HG03378 (cell line): Measurements from ENCODE around the gene GPR6.

Experiments
- ATAC-seq: cut with Tn5 transposase; IDR thresholded peaks from one replicate; pipeline ENCODE4 v1.9.1; 2021; ENCODE audit warnings: mild to moderate bottlenecking, moderate library complexity; ENCODE audit not compliant: unreplicated experiment

The GPR6 gene, protein sequence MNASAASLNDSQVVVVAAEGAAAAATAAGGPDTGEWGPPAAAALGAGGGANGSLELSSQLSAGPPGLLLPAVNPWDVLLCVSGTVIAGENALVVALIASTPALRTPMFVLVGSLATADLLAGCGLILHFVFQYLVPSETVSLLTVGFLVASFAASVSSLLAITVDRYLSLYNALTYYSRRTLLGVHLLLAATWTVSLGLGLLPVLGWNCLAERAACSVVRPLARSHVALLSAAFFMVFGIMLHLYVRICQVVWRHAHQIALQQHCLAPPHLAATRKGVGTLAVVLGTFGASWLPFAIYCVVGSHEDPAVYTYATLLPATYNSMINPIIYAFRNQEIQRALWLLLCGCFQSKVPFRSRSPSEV

GRCh38 chr6:109978174-109979032, at the start of gene GPR6:
Gene GPR6 (plus strand): TSS chr6:109978311. CDS start chr6:109979113, 802 bp downstream.
- ATAC-seq = no peak

DNA sequence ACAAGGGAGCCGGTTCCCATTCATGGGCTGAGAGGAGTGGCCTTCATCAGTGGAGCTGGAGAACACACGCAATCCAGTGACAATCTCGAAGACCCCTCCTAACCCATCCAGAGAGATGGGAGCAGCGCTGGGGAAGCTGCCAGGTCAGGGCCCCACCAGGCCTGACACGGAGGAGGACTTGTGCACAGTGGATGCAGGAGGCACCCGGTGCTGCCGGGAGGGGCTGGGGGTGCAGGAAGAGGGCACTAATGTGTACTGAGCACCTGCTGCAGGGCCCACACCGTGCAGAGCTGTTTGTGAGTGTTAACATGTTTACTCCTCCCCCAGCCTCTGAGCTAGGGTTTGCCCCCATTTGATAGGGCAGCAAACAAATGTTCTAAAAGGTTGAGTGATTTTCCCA, 43.8 kb upstream of the GPR6 start:
- ATAC-seq = no peak

GRCh38 chr6:109939654-109940053, 38.5 kb upstream of the GPR6 start:
- no peak for ATAC-seq

- ATAC-seq = no peak
Measured at GRCh38 chr6:109944448-109944847, 33.7 kb upstream of the GPR6 start.

DNA sequence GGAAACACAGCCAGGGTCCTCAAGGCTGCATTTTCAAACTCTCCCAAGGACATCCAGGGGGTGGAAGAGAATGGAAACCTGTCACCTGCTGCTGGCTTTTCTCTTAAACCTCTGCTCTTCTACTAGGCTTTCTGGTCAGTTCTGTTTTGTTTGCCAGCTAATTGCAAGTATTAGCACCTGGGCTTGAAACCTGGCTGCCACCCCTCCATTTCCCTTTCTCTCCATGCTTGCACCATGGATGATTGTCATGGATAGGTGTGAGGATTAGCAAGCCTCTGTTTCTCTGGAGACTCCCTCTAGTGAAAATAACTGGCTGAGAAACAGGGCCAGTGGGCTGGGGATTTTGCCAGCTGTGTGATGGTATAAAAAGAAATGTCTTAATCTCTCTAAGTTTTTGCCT, 33.0 kb upstream of the GPR6 start:
- ATAC-seq = no peak

DNA sequence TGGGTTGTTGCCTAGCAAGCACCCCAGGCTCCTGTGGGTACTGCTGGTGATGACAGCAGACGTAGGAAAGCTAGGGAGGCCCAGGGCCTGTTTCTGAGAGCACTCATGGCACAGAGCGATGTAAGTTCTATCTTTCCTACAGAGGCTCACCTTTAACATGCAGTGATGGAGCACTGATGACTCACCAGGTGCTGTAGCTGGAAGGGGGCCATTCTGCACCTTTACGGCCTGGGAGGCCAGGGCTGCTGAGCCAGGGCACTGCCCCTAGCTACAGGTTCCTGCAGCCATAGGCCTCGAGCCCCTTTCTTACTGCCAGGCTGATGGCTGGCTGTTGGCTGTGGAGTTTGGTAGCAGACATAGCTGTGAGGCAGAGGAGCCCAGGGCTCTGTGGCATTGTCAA, 31.1 kb upstream of the GPR6 start:
- ATAC-seq = no peak

DNA sequence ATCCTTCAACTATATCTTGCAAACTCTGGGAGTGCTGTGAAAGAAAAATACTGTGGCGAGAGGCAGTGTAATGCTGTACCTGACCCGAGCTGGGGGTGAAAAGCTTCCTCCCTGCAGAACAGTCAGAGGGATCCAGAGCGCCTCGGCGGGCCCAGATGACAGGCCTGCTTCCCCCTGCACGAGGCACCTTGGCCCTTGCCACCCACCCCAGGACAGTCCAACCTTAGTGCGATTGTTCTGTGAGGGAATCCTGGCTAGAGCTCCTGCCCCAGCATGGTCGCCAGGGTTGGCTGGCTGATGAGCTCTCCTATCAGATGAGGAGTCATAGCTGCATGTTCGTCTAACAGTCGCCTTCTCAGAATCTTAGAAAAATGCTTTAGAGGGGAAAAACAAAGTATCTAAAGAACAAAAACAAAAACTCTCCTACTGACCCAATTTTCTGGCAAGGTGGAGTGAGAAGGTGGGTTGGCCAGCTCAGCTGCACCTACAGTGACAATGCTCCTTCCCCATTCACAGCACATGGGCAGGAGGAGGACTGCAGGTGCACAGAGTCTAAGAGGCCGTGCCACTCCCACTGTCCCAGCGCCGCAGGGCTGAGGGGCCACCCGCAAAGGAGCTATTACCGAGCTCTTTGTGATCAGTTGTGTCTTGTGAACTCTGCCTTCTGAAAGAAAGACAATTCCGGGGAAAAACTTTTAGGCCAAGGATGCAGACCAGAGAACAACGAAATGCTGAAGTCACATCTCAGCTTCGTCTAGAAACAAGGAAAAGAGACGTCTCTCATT, 28.6 kb upstream of the GPR6 start:
- no peak for ATAC-seq

DNA sequence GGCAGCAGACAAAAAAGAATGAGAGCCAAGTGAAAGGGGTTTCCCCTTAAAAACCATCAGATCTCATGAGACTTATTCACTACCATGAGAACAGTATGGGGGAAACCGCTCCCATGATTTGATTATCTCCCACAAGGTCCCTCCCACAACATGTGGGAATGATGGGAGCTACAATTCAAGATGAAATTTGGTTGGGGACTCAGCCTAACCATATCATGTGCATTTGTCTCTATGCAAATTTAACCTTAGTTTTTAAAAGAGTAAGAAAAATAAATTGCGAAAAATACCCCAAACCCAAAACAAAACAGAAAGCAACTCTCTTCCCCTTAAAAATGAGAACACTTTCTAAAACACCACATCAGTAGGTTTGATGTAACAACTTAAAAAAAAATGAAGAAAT, 22.6 kb upstream of the GPR6 start:
- ATAC-seq = no peak

DNA sequence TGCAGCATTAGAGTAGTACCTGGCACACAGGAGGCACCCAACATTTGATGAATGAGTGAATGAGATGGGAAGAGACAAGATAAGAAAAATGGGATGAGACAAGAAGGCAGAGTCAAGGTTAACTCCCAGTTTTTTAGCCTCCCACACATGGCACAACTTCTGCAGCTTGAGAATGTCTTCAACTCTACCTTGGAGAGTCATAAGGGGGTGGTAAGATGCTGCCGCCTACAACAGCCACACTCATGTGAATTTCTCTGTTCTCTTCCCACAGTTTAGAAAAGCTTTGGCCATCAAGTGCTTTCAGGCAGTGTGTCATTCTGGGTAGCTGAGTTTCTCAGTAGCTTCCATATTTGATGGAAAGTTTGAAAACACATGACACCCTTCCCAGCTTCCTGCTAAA, 19.5 kb upstream of the GPR6 start:
- no peak for ATAC-seq

DNA sequence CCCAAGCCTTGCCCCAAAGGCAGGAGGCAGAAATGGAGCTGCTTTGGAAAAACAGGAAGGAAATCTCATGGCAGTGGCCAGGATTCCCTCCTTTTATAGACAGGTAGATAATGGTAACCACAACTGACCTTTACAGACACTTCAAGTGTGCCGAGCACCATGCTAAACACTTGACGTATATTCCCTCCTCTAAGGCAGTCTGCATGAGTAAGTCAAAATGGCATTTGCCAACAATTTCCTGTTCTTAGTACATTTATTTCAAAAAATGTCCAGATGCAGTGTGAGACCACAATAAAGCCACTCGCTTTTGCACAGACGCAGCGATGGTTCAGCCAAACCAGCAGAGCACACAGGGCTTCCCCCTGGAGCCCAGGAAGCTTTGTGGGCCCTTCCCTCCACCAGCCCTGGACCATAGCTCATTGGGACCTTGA, 16.5 kb upstream of the GPR6 start:
- ATAC-seq = no peak

DNA sequence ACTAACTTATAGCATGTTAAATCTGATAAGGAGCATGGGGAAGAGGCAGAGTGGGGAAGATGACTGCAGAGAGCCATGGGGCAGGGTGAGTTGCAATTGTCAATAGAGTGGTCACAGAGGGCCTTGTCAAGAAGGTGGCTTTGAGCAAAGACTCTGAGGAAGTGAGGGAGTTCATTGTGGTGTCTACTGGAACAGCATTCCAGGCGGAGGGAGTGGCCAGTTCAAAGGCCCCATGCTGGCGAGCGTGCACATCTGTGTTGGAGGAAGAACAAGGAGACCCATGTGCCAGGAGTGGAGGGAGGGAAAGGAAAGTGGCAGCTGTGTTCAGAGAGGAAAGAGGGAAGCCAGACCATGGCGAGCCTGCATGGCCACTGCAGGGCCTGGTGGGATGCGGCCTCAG, 15.8 kb upstream of the GPR6 start:
- ATAC-seq = no peak

DNA sequence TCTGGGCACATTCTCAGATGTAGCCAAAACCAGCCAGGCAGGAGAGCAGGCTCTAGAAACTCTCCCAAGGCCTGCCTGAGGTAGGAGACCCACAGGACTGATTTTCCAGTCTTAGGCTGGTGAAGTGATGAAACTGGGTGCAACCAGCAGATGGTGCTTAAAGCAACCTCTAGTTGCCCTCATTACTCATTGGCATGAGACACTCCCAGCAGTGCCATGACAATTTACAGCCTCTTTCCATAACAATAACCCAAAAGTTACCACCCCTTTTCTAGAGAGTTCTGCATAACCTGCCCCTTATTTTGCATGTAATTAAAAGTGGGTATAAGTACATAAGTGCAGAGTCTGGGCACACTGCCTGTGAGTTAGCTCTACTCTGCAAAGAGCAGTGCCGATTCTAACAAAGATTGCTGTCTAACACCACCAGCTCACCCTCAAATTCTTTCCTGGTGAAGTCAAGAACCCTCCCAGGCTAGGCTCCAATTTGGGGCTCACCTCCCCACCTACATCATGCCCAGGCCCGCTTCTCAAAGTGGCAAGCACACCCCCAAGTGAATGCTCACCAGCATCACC, 14.4 kb upstream of the GPR6 start:
- ATAC-seq = no peak

- ATAC-seq = no peak
Measured at GRCh38 chr6:109964949-109965348, 13.2 kb upstream of the GPR6 start.

DNA sequence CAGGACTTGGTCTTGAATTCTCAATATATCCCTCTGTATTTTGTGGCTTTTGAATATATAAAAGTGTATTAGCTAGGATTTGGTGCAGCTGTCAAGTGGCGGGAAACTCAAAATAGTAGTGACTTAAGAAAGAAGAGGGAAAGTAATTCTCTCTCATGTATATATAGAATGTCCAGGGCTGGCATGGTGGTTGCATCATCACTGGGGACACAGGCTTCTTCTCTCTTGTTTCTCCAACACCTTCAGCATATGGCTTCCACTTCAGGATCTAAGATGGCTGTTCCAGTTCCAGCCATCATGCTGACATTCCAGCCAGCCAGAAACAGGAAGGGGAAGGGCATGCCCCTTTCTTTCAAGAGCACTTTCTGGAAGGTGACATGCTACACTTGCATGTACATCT, 11.8 kb upstream of the GPR6 start:
- no peak for ATAC-seq

- no peak for ATAC-seq
Measured at GRCh38 chr6:109977791-109978173, 329 bp upstream of the GPR6 start.

DNA sequence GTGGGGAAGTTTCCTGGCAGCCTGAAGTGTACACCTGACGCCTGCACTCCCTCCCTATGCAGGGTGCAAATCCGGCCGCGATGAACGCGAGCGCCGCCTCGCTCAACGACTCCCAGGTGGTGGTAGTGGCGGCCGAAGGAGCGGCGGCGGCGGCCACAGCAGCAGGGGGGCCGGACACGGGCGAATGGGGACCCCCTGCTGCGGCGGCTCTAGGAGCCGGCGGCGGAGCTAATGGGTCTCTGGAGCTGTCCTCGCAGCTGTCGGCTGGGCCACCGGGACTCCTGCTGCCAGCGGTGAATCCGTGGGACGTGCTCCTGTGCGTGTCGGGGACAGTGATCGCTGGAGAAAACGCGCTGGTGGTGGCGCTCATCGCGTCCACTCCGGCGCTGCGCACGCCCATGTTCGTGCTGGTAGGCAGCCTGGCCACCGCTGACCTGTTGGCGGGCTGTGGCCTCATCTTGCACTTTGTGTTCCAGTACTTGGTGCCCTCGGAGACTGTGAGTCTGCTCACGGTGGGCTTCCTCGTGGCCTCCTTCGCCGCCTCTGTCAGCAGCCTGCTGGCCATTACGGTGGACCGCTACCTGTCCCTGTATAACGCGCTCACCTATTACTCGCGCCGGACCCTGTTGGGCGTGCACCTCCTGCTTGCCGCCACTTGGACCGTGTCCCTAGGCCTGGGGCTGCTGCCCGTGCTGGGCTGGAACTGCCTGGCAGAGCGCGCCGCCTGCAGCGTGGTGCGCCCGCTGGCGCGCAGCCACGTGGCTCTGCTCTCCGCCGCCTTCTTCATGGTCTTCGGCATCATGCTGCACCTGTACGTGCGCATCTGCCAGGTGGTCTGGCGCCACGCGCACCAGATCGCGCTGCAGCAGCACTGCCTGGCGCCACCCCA, 1.2 kb downstream of the GPR6 start:
- ATAC-seq = no peak

GRCh38 chr6:109984410-109984809, 6.3 kb downstream of the GPR6 start:
- no peak for ATAC-seq

GRCh38 chr6:109987196-109987595, 9.1 kb downstream of the GPR6 start:
- no peak for ATAC-seq

GRCh38 chr6:109991201-109992101, 13.3 kb downstream of the GPR6 start:
- no peak for ATAC-seq
